ENCODE results near the gene MTURN.

The MTURN gene

GRCh38 chr7:30157204-30157603, 22.4 kb downstream of the MTURN start:
- in situ Hi-C loops (cut with HindIII; ENCODE audit: low sequenced_read_pairs), result no loop called here

GRCh38 chr7:30159163-30159562, 24.4 kb downstream of the MTURN start:
- in situ Hi-C loops (cut with HindIII; ENCODE audit: low sequenced_read_pairs), result no loop called here
- DNase-seq (ENCODE audit: low read depth), result no peak
- no peak for TF ChIP-seq CTCF (IDR thresholded peaks at IDR 0.05; ENCODE audit: low read depth, low read length, missing control alignments)
- H3K4me3 ChIP-seq (ENCODE audit: low read depth, low read length), result no peak overlapping the region

More at GRCh38 chr7:30157204-30157603, 22.4 kb downstream of the MTURN start:
- no peak for TF ChIP-seq CTCF (IDR thresholded peaks at IDR 0.05; ENCODE audit: low read depth, low read length, missing control alignments)
- H3K4me3 ChIP-seq (ENCODE audit: low read depth, low read length), result no peak overlapping the region
- no peak for DNase-seq (ENCODE audit: low read depth)

GRCh38 chr7:30159698-30160143, 24.9 kb downstream of the MTURN start:
- in situ Hi-C loops (cut with HindIII; ENCODE audit: low sequenced_read_pairs), result no loop called here
- DNase-seq (ENCODE audit: low read depth), result no peak
- TF ChIP-seq CTCF (IDR thresholded peaks at IDR 0.05; ENCODE audit: low read depth, low read length, missing control alignments), result no peak
- H3K4me3 ChIP-seq (ENCODE audit: low read depth, low read length), result no peak overlapping the region

- in situ Hi-C loops (cut with HindIII; ENCODE audit: low sequenced_read_pairs), result no loop called here
- TF ChIP-seq CTCF (IDR thresholded peaks at IDR 0.05; ENCODE audit: low read depth, low read length, missing control alignments), result no peak
- DNase-seq (ENCODE audit: low read depth), result no peak
- no peak overlapping the region for H3K4me3 ChIP-seq (ENCODE audit: low read depth, low read length)
These were observed 25.5 kb downstream of the MTURN start for GRCh38 chr7:30160329-30160728.

- no peak for TF ChIP-seq CTCF (IDR thresholded peaks at IDR 0.05; ENCODE audit: low read depth, low read length, missing control alignments)
- H3K4me3 ChIP-seq (ENCODE audit: low read depth, low read length), result no peak overlapping the region
- no peak for DNase-seq (ENCODE audit: low read depth)
- in situ Hi-C loops (cut with HindIII; ENCODE audit: low sequenced_read_pairs), result no loop called here
These were observed 27.3 kb downstream of the MTURN start for GRCh38 chr7:30162133-30162532.

- no peak for DNase-seq (ENCODE audit: low read depth)
- no peak overlapping the region for H3K4me3 ChIP-seq (ENCODE audit: low read depth, low read length)
- TF ChIP-seq CTCF (IDR thresholded peaks at IDR 0.05; ENCODE audit: low read depth, low read length, missing control alignments), result no peak
- in situ Hi-C loops (cut with HindIII; ENCODE audit: low sequenced_read_pairs), result no loop called here
These were observed 27.9 kb downstream of the MTURN start for GRCh38 chr7:30162622-30163124.

Data from astrocyte of the cerebellum (primary cell).